Tibial nerve (tissue), 3 donors: ENCODE measurements around the gene ARL6IP1.

ENCODE experiments used
- CTCF ChIP-seq, 5 experiments: fragments of 200-600 bp in 3 of 5; fragments of 450-650 bp in 2 of 5; sonication (generic) in 3 of 5; IDR thresholded peaks; one replicate each; pipeline ENCODE4 v1.5.1; 2016 to 2019; ENCODE audit warnings: antibody characterized with exemption in 5 of 5, mild to moderate bottlenecking in 3 of 5, moderate library complexity in 2 of 5
- POLR2A ChIP-seq, 2 donors: fragments of 450-650 bp; IDR thresholded peaks; one replicate each; pipeline ENCODE4 v1.6.1; 2017; ENCODE audit warnings: antibody characterized with exemption in 2 of 2, mild to moderate bottlenecking in 2 of 2, moderate library complexity in 2 of 2

DNA sequence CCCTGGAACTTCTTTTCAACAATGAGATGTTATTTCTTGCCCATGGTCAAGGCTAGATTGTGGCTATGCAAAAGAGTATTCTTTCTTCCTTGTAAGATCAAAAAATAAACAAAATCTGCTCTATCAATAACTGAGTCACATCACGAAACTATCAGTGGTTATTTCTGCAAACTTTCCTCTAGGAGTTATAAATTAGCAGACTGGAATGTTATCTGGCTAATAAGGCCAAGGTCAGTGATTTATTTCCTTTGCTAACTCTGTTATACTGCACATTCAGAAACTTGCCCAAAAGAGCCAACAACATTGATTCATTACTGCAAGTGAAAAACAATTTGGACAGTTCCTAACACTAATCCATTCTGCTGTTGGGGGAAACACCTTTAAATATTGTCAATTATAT is 5.0 kb downstream of the ARL6IP1 start:
- no peak for TF ChIP-seq CTCF (IDR thresholded peaks at IDR 0.05)
- no peak for TF ChIP-seq POLR2A (IDR thresholded peaks at IDR 0.05)
